HG02571 (cell line): ENCODE data around the gene CYCS.
"Not testable (repeated sequence)": the region's sequence is repeated elsewhere in the genome, so short reads cannot be mapped to it uniquely, and the experiment has no call there.

Source experiments
- ATAC-seq: cut with Tn5 transposase; IDR thresholded peaks from one replicate; pipeline ENCODE4 v1.9.1; 2021; ENCODE audit warnings: mild to moderate bottlenecking, moderate library complexity; ENCODE audit not compliant: unreplicated experiment

Gene CYCS

GRCh38 chr7:25118048-25118753 is 6.9 kb downstream of the CYCS start:
- peak; percentile 21 for ATAC-seq

- ATAC-seq: peak; percentile 83
These were observed 7.6 kb downstream of the CYCS start for GRCh38 chr7:25117226-25118047.

GRCh38 chr7:25116621-25117020 is 8.4 kb downstream of the CYCS start:
- no peak for ATAC-seq

- not testable (repeated sequence) for ATAC-seq
These were observed 14.5 kb downstream of the CYCS start for GRCh38 chr7:25110514-25110913.

GRCh38 chr7:25109276-25109675 is 15.8 kb downstream of the CYCS start:
- no peak for ATAC-seq

- ATAC-seq: no peak
These were observed 19.1 kb downstream of the CYCS start for GRCh38 chr7:25105911-25106310.

- no peak for ATAC-seq
These were observed 21.3 kb downstream of the CYCS start for GRCh38 chr7:25103773-25104172.

DNA sequence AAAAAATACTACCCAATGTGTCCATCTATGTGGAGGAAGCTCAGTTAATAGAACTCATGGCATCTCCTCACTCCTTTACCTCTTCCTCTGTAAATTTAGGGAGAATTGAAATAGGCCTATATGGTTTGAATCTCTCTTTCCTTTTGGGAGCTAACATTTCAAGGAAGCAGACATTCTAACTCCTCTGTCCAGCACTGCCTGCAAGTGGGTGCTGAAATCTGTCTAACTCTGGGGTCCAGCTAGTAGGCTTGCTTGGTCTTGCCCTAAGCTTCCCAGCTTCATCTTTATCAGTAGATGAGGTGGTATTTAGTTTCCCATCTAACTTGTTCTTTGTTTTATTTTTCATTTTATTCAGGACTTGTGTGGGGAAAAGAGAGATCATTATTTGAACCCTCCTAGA is 23.2 kb downstream of the CYCS start:
- ATAC-seq: no peak

GRCh38 chr7:25098096-25099046 is 26.7 kb downstream of the CYCS start:
- ATAC-seq: peak; percentile 79

GRCh38 chr7:25095516-25096345 is 29.3 kb downstream of the CYCS start:
- no peak for ATAC-seq

DNA sequence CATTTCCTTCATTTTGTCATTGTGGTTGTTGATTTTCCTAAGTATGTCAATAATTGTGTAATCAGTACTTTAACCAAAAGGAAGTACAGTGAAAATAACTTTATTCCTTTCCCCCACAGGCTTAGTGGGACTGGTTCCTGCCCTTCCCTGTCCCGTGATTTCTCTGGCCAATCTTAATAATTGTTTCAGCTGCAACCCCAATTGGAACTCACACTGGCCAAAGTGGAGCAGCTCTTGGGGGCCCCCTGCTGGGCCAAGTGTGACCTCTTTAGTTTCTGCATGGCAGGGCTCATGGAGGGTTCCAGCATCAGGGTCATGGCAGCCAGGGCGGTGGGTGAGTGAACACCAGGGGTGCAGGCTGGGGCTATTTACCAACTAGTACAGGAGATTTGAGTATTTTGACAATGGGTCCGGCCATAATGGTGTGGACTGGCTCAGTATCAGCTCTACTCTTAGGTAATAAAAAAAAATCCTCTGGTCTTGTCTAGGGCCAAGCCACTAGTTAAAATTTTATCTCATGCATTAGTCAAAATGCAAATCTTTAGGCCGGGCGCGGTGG is 31.7 kb downstream of the CYCS start:
- ATAC-seq: peak; percentile 77

DNA sequence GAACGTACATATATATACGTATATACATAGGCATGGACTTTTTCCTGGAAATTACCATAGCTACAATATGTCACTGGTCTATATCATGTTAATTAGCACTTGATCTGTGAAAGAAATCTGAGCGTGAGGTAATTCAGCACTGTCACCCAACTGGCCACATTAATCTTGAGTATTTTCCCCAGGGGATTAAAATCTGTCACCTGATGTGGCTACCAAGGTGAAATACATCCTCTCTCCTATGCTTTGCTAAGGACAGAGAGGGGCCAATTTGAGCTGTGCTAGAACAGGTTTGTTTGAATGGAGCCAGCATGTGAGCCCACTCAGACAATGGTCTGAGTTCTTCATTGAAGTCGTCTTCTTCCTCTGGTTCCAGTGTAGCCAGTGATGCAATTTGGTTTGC is 33.3 kb downstream of the CYCS start:
- no peak for ATAC-seq

- ATAC-seq: no peak
These were observed 33.9 kb downstream of the CYCS start for GRCh38 chr7:25091176-25091575.

DNA sequence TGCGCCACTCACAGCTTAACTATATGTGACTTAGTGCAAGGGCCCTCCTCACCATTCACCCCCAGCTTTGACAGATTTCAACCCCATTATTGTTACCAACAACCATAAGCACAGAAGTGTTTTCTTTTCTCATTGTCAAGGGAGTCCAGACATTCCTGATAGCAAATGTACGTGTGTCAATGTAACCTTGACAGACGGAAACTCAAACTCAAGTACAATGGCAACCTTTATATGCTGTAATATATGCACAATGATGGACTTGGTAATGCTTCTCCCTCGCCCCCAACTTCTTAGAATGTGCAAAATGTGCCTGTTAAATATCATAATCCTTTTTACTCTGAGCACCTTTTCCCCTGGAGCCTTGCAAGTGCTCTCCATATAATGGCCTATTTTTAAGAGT is 34.7 kb downstream of the CYCS start:
- ATAC-seq: no peak

DNA sequence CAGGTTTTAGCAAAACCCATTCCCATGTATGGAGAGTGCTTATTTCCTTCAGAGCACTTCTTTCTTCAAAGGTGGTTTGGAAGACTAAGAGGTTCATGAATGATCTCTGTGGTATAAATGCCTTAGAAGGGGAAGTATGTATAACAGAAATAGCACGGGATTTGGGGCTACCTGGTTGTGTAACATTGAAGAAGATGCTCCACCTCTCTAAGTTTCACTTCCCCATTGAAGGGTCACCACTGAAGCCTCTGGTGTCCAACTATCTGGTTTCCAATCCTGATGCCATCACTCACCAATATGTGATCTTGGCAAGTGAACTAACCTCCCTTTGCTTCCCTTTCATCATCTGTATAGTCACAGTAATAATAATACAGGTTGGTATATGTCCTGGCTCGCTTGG is 37.2 kb downstream of the CYCS start:
- peak; percentile 66 for ATAC-seq

- ATAC-seq: no peak
These were observed 40.2 kb downstream of the CYCS start for GRCh38 chr7:25084821-25085220.

DNA sequence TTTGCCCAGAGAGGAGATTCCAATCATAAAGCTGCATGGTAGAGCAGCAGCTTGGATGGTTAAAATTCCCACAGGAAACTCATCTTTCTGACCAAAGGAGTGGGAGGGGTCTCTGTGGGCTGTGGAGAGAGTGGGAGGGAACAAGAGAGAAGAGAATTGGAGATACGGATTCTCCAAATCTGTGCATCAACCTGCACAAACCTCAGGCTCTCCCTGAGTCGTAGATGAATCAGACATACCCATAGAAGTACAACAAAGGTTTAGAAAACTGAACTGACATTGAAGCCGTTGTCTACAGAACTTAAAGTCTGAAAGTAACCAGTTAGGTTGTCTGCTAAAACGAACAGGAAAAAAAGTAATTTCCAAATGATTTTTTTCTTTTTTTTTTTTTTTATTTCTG is 41.9 kb downstream of the CYCS start:
- ATAC-seq: no peak

- ATAC-seq: not testable (repeated sequence)
These were observed 43.0 kb downstream of the CYCS start for GRCh38 chr7:25082041-25082440.

GRCh38 chr7:25077096-25077495 is 48.0 kb downstream of the CYCS start:
- ATAC-seq: no peak

DNA sequence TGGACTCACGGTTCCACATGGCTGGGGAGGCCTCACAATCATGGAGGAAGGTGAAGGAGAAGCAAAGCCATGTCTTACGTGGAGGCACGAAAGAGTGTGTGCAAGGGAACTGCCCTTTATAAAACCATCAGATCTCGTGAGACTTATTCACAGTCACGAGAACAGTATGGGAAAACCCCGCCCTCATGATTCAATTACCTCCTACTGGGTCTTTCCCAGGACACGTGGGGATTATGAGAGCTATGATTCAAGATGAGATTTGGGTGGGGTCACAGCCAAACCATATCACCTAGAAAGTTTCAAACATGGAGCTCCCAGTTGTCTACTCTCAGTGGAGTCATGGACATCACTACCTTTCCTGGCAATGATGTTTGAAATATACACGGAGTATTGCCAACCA is 49.6 kb downstream of the CYCS start:
- no peak for ATAC-seq
